ENCODE data around the gene CALHM1.
A peak's percentile ranks its signal among the peaks of the same experiment; 100 is the strongest.
"Not testable (repeated sequence)": the region's sequence is repeated elsewhere in the genome, so short reads cannot be mapped to it uniquely, and the experiment has no call there.

Gene CALHM1

GRCh38 chr10:103458720-103459119 is at the start of gene CALHM1:
Gene CALHM1 (minus strand): TSS chr10:103458900. CDS start chr10:103458751, 149 bp downstream.
- DNase-seq, result no peak

GRCh38 chr10:103507235-103508191 is 48.8 kb upstream of the CALHM1 start:
- DNase-seq, result no peak

GRCh38 chr10:103506061-103506460 is 47.4 kb upstream of the CALHM1 start:
- DNase-seq, result no peak

- peak; percentile 90 for DNase-seq
Measured at GRCh38 chr10:103504181-103504783, 45.6 kb upstream of the CALHM1 start.

- not testable (repeated sequence) for DNase-seq
Measured at GRCh38 chr10:103503777-103504176, 45.1 kb upstream of the CALHM1 start.

- no peak for DNase-seq
Measured at GRCh38 chr10:103502849-103503660, 44.4 kb upstream of the CALHM1 start.

GRCh38 chr10:103501186-103501585 is 42.5 kb upstream of the CALHM1 start:
- DNase-seq, result no peak

- no peak for DNase-seq
Measured at GRCh38 chr10:103500481-103500880, 41.8 kb upstream of the CALHM1 start.

GRCh38 chr10:103499881-103500280 is 41.2 kb upstream of the CALHM1 start:
- no peak for DNase-seq

GRCh38 chr10:103498936-103499638 is 40.4 kb upstream of the CALHM1 start:
- no peak for DNase-seq

- no peak for DNase-seq
Measured at GRCh38 chr10:103497161-103497915, 38.6 kb upstream of the CALHM1 start.

- DNase-seq, result no peak
Measured at GRCh38 chr10:103495321-103495720, 36.6 kb upstream of the CALHM1 start.

- peak; percentile 14 for DNase-seq
Measured at GRCh38 chr10:103493916-103494877, 35.5 kb upstream of the CALHM1 start.

GRCh38 chr10:103493362-103493915 is 34.7 kb upstream of the CALHM1 start, which contains the start of gene NEURL1:
Gene NEURL1 (plus strand): TSS chr10:103493705. CDS start chr10:103494388, 683 bp downstream.
- DNase-seq, result no peak

- no peak for DNase-seq
Measured at GRCh38 chr10:103492655-103493261, 34.1 kb upstream of the CALHM1 start.

- no peak for DNase-seq
Measured at GRCh38 chr10:103491729-103492364, 33.1 kb upstream of the CALHM1 start.

GRCh38 chr10:103490986-103491314 is 32.2 kb upstream of the CALHM1 start:
- no peak for DNase-seq

GRCh38 chr10:103487410-103487708 is 28.7 kb upstream of the CALHM1 start:
- no peak for DNase-seq

GRCh38 chr10:103486635-103487409 is 28.1 kb upstream of the CALHM1 start:
- not testable (repeated sequence) for DNase-seq
